HEK293T (cell line): ENCODE results near the gene VDAC1.

Source experiments
- CTCF ChIA-PET: fragments of 350-600 bp; formaldehyde crosslinking; extraction: SDS; loops from one replicate; lab custom pipeline; 2021; ENCODE audit warnings: antibody characterized with exemption, inconsistent platforms; lab: Yijun Ruan, JAX
- POLR2A ChIA-PET: fragments of 350-600 bp; formaldehyde crosslinking; extraction: SDS; loops from one replicate; lab custom pipeline; 2020; ENCODE audit warnings: antibody characterized with exemption, inconsistent platforms; lab: Yijun Ruan, JAX
- DNase-seq: peaks from one replicate; pipeline ENCODE4 v3.0.0; 2012; ENCODE audit warnings: mixed read lengths; ENCODE audit errors: extremely low spot score
- ARNT ChIP-seq: fragments of 450-650 bp; IDR thresholded peaks from 2 replicates; pipeline ENCODE4 v1.6.1; 2017; ENCODE audit warnings: mild to moderate bottlenecking
- BHLHE40 ChIP-seq: fragments of 450-650 bp; IDR thresholded peaks from 2 replicates; pipeline ENCODE4 v1.6.1; 2016; ENCODE audit warnings: mild to moderate bottlenecking, moderate library complexity, borderline replicate concordance
- CTBP1 ChIP-seq: fragments of 450-650 bp; IDR thresholded peaks from 2 replicates; pipeline ENCODE4 v1.6.1; 2016; ENCODE audit warnings: borderline replicate concordance
- ELF4 ChIP-seq: fragments of 450-650 bp; IDR thresholded peaks from 2 replicates; pipeline ENCODE4 v1.6.1; 2017; ENCODE audit warnings: antibody characterized with exemption
- FOXA1 ChIP-seq: fragments of 450-650 bp; IDR thresholded peaks from 2 replicates; pipeline ENCODE4 v1.6.1; 2016; ENCODE audit warnings: mild to moderate bottlenecking
- FOXK2 ChIP-seq: fragments of 450-650 bp; IDR thresholded peaks from 2 replicates; pipeline ENCODE4 v1.6.1; 2016; ENCODE audit warnings: mild to moderate bottlenecking
- FOXM1 ChIP-seq: fragments of 450-650 bp; IDR thresholded peaks from 2 replicates; pipeline ENCODE4 v1.6.1; 2017; ENCODE audit warnings: mild to moderate bottlenecking, borderline replicate concordance
- HDGF ChIP-seq: fragments of 450-650 bp; IDR thresholded peaks from 2 replicates; pipeline ENCODE4 v1.6.1; 2017; ENCODE audit warnings: antibody characterized with exemption, borderline replicate concordance
- L3MBTL2 ChIP-seq: fragments of 450-650 bp; conservative IDR thresholded peaks from 2 replicates; pipeline ENCODE4 v1.6.1; 2016; ENCODE audit warnings: mild to moderate bottlenecking
- LEF1 ChIP-seq: fragments of 450-650 bp; IDR thresholded peaks from 2 replicates; pipeline ENCODE4 v1.6.1; 2017; ENCODE audit warnings: mild to moderate bottlenecking, borderline replicate concordance
- NFRKB ChIP-seq: fragments of 450-650 bp; IDR thresholded peaks from 2 replicates; pipeline ENCODE4 v1.6.1; 2016; ENCODE audit warnings: mild to moderate bottlenecking, moderate library complexity
- PKNOX1 ChIP-seq: fragments of 450-650 bp; IDR thresholded peaks from 2 replicates; pipeline ENCODE4 v1.6.1; 2016
- SP1 ChIP-seq: fragments of 450-650 bp; IDR thresholded peaks from 2 replicates; pipeline ENCODE4 v1.6.1; 2017
- SUZ12 ChIP-seq: fragments of 450-650 bp; IDR thresholded peaks from 2 replicates; pipeline ENCODE4 v1.6.1; 2016; ENCODE audit warnings: mild to moderate bottlenecking
- TARDBP ChIP-seq: fragments of 450-650 bp; IDR thresholded peaks from 2 replicates; pipeline ENCODE4 v1.6.1; 2016
- ZNF384 ChIP-seq: fragments of 450-650 bp; IDR thresholded peaks from 2 replicates; pipeline ENCODE4 v1.6.1; 2016

VDAC1 gene

GRCh38 chr5:134046801-134047686, 42.3 kb upstream of the VDAC1 start:
- TF ChIP-seq SP1: no peak
- TF ChIP-seq ZNF384: no peak
- TF ChIP-seq FOXK2: no peak
- no peak for TF ChIP-seq SUZ12
- TF ChIP-seq TARDBP: no peak
- TF ChIP-seq ELF4: no peak
- TF ChIP-seq LEF1: no peak
- TF ChIP-seq CTBP1: no peak
- TF ChIP-seq ARNT: no peak
- no peak for TF ChIP-seq PKNOX1
- TF ChIP-seq HDGF: no peak
- no peak for TF ChIP-seq BHLHE40
- POLR2A ChIA-PET: no interaction called here
- CTCF ChIA-PET: no interaction called here
- no peak for DNase-seq

- TF ChIP-seq ARNT (no peak), LEF1 (no peak), L3MBTL2 (no peak), PKNOX1 (no peak), ZNF384 (no peak), NFRKB (no peak), SP1 (no peak), FOXA1 (no peak), TARDBP (no peak), HDGF (no peak), FOXM1 (no peak), FOXK2 (no peak), BHLHE40 (no peak), ELF4 (no peak), SUZ12 (no peak), CTBP1 (no peak)
- CTCF ChIA-PET: no interaction called here
- POLR2A ChIA-PET: no interaction called here
- DNase-seq: no peak
These were observed 41.6 kb upstream of the VDAC1 start for GRCh38 chr5:134046330-134046729.

- ChIA-PET POLR2A (interaction anchor here (0.7 kb wide), 1 partner anchor 133 kb away, joined by 3 read pairs; no protein-coding TSS in a partner anchor), CTCF (interaction anchor here (0.6 to 6.8 kb wide), 3 partner anchors 10 to 692 kb away, joined by 3 to 76 read pairs (median 5); no protein-coding TSS in a partner anchor)
These were observed 39.3 kb upstream of the VDAC1 start for GRCh38 chr5:134043793-134044792.

GRCh38 chr5:134041570-134042411, 37.0 kb upstream of the VDAC1 start:
- POLR2A ChIA-PET: interaction anchor here (0.6 kb wide), 1 partner anchor 136 kb away, joined by 3 read pairs; no protein-coding TSS in a partner anchor
- DNase-seq: no peak
- no peak for TF ChIP-seq FOXM1
- no peak for TF ChIP-seq ARNT
- no peak for TF ChIP-seq LEF1
- TF ChIP-seq PKNOX1: no peak
- no peak for TF ChIP-seq ZNF384
- TF ChIP-seq ELF4: no peak
- no peak for TF ChIP-seq FOXA1
- TF ChIP-seq SP1: no peak
- TF ChIP-seq TARDBP: no peak
- TF ChIP-seq BHLHE40: no peak
- no peak for TF ChIP-seq FOXK2
- TF ChIP-seq HDGF: no peak
- TF ChIP-seq NFRKB: no peak
- TF ChIP-seq SUZ12: no peak
- no peak for TF ChIP-seq CTBP1
- TF ChIP-seq L3MBTL2: no peak
- CTCF ChIA-PET: interaction anchor here (1.7 to 6.8 kb wide), 2 partner anchors 15 to 99 kb away, joined by 4 to 76 read pairs; no protein-coding TSS in a partner anchor

More at GRCh38 chr5:134043793-134044792, 39.3 kb upstream of the VDAC1 start:
- DNase-seq: no peak
- TF ChIP-seq BHLHE40 (no peak), PKNOX1 (0 out of 2 replicates have a peak, but pooled peaks have one; percentile 4)
